H4 (cell line): ENCODE data around the gene GABRA5. TPM values are rescaled to one million over a fixed set of nuclear protein-coding genes. Genes with fewer than 3 reads are reported as not detected.

Experiments
- DNase-seq: peaks from one replicate; pipeline ENCODE4 v3.0.0-alpha.2; 2015; ENCODE audit warnings: low spot score
- total RNA-seq: library from RNA; depleted of rRNA; stranded (reverse); fragments of >200 nt; shearing (Covaris generic); gene quantifications from 2 replicates; pipeline ENCODE4 v1.2.3, GENCODE V29; 2014

GABRA5 gene
- total RNA-seq, 1 experiment from 2014 or later: 0.04 TPM

- DNase-seq: no peak
Observed at GRCh38 chr15:26928051-26928450, 61.2 kb downstream of the GABRA5 start.

- no peak for DNase-seq
Observed at GRCh38 chr15:26929588-26929987, 62.7 kb downstream of the GABRA5 start.

GRCh38 chr15:26934848-26935247 is 68.0 kb downstream of the GABRA5 start:
- no peak for DNase-seq

- DNase-seq: no peak
Observed at GRCh38 chr15:26935322-26935721, 68.5 kb downstream of the GABRA5 start.

- no peak for DNase-seq
Observed at GRCh38 chr15:26936502-26936901, 69.6 kb downstream of the GABRA5 start.

GRCh38 chr15:26937134-26937533 is 70.3 kb downstream of the GABRA5 start:
- DNase-seq: no peak

- DNase-seq: no peak
Observed at GRCh38 chr15:26939398-26939797, 72.5 kb downstream of the GABRA5 start.

- no peak for DNase-seq
Observed at GRCh38 chr15:26941489-26941888, 74.6 kb downstream of the GABRA5 start.

- no peak for DNase-seq
Observed at GRCh38 chr15:26943866-26944265, 77.0 kb downstream of the GABRA5 start.

GRCh38 chr15:26945046-26945445 is 78.2 kb downstream of the GABRA5 start:
- DNase-seq: no peak

GRCh38 chr15:26950001-26950400 is 83.1 kb downstream of the GABRA5 start:
- DNase-seq: no peak

GRCh38 chr15:26954403-26954802 is 87.5 kb downstream of the GABRA5 start:
- DNase-seq: no peak

- no peak for DNase-seq
Observed at GRCh38 chr15:26967719-26968269, 100.9 kb downstream of the GABRA5 start.

- no peak for DNase-seq
Observed at GRCh38 chr15:26968806-26969205, 101.9 kb downstream of the GABRA5 start.

GRCh38 chr15:26970712-26971210 is 103.9 kb downstream of the GABRA5 start, which contains the start of gene GABRG3:
Gene GABRG3 (plus strand): TSS chr15:26971181.
- DNase-seq: no peak

- DNase-seq: no peak
Observed at GRCh38 chr15:26971271-26972018, 104.6 kb downstream of the GABRA5 start.

- DNase-seq: no peak
Observed at GRCh38 chr15:26972636-26973035, 105.8 kb downstream of the GABRA5 start.

- peak; percentile 10 for DNase-seq
Observed at GRCh38 chr15:26974120-26974780, 107.4 kb downstream of the GABRA5 start.

GRCh38 chr15:26981492-26981891 is 114.6 kb downstream of the GABRA5 start:
- DNase-seq: no peak

- no peak for DNase-seq
Observed at GRCh38 chr15:26983822-26984221, 117.0 kb downstream of the GABRA5 start.

GRCh38 chr15:26985050-26985449 is 118.2 kb downstream of the GABRA5 start:
- DNase-seq: no peak

- DNase-seq: no peak
Observed at GRCh38 chr15:26996250-26996649, 129.4 kb downstream of the GABRA5 start.
